ENCODE data around the gene PTPRT.

- TF ChIP-seq, protein P1, sequence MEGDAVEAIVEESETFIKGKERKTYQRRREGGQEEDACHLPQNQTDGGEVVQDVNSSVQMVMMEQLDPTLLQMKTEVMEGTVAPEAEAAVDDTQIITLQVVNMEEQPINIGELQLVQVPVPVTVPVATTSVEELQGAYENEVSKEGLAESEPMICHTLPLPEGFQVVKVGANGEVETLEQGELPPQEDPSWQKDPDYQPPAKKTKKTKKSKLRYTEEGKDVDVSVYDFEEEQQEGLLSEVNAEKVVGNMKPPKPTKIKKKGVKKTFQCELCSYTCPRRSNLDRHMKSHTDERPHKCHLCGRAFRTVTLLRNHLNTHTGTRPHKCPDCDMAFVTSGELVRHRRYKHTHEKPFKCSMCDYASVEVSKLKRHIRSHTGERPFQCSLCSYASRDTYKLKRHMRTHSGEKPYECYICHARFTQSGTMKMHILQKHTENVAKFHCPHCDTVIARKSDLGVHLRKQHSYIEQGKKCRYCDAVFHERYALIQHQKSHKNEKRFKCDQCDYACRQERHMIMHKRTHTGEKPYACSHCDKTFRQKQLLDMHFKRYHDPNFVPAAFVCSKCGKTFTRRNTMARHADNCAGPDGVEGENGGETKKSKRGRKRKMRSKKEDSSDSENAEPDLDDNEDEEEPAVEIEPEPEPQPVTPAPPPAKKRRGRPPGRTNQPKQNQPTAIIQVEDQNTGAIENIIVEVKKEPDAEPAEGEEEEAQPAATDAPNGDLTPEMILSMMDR (IDR thresholded peaks at IDR 0.05; ENCODE audit: low read depth, low read length, missing input control), result no peak
- TF ChIP-seq, protein P2, sequence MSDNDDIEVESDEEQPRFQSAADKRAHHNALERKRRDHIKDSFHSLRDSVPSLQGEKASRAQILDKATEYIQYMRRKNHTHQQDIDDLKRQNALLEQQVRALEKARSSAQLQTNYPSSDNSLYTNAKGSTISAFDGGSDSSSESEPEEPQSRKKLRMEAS (IDR thresholded peaks at IDR 0.05), result no peak
- TF ChIP-seq JUND (IDR thresholded peaks at IDR 0.05), result no peak
- no peak for TF ChIP-seq RAD21 (IDR thresholded peaks at IDR 0.05)
- no peak for TF ChIP-seq RXRA (IDR thresholded peaks at IDR 0.05)
- no peak for TF ChIP-seq EGR1 (IDR thresholded peaks at IDR 0.05; ENCODE audit: low read depth in 2 of 2)
Measured at GRCh38 chr20:42978184-42978974, 211.3 kb downstream of the PTPRT start.

Measured in liver (tissue), 3 donors.